Fibroblast of the aortic adventitia (primary cell): Measurements from ENCODE around the gene MGLL. TPM values are rescaled to one million over a fixed set of nuclear protein-coding genes. Genes with fewer than 3 reads are reported as not detected.

Experiments used
- DNase-seq: peaks from one replicate; pipeline ENCODE4 v3.0.0-alpha.2; 2010; ENCODE audit warnings: low read depth
- H3K4me3 ChIP-seq: 2 replicates; pipeline ENCODE4 v1.5.1; 2011; ENCODE audit warnings: low read depth, mild to moderate bottlenecking, control low read depth, low read length, moderate library complexity
- total RNA-seq: library from RNA; depleted of rRNA; stranded (reverse); fragments of >200 nt; gene quantifications from 2 replicates; pipeline ENCODE4 v1.2.3, GENCODE V29; 2012; ENCODE audit warnings: low replicate concordance
- TF ChIP-seq, protein P1 (sequence below): IDR thresholded peaks from 2 replicates; pipeline ENCODE4 v1.5.1; 2011; ENCODE audit warnings: mild to moderate bottlenecking, low read length, control low read depth, inconsistent platforms; ENCODE audit not compliant: insufficient read depth

MGLL gene
- total RNA-seq, 1 donor = 25.8 TPM

DNA sequence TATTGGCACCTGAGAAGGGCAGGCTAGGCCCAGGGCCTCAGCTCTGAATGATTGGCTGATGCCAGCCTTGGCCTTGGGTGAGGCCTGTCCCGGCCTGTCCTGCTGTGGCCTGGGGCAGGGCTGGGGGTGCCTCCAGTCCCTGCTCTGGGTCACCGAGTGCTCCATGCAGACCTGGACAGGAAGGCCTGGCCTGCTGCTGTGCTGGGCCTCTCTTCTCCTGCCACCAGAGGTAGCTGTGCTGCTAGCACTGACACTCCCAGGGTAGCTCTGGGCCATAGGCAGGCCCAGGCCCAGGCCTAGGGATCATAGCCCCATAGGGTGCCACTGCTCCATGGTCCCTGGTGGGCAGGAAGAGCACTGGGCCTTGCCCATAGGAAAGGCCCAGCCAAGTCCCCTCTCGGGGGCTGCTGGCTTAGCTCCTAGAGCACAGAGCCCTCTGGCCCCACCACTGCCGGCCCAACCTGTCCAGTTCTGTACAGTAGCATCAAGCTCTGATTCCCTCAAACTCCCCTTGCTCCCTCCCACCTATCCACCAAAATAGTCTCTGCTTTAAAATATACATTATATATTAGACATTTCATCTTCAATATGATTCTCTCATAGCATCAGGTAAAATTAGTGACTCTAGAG lies 131.4 kb downstream of the MGLL start:
- H3K4me3 ChIP-seq = no peak overlapping the region
- TF ChIP-seq, protein P1, sequence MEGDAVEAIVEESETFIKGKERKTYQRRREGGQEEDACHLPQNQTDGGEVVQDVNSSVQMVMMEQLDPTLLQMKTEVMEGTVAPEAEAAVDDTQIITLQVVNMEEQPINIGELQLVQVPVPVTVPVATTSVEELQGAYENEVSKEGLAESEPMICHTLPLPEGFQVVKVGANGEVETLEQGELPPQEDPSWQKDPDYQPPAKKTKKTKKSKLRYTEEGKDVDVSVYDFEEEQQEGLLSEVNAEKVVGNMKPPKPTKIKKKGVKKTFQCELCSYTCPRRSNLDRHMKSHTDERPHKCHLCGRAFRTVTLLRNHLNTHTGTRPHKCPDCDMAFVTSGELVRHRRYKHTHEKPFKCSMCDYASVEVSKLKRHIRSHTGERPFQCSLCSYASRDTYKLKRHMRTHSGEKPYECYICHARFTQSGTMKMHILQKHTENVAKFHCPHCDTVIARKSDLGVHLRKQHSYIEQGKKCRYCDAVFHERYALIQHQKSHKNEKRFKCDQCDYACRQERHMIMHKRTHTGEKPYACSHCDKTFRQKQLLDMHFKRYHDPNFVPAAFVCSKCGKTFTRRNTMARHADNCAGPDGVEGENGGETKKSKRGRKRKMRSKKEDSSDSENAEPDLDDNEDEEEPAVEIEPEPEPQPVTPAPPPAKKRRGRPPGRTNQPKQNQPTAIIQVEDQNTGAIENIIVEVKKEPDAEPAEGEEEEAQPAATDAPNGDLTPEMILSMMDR = peak; percentile 86
- peak; percentile 75 for DNase-seq

DNA sequence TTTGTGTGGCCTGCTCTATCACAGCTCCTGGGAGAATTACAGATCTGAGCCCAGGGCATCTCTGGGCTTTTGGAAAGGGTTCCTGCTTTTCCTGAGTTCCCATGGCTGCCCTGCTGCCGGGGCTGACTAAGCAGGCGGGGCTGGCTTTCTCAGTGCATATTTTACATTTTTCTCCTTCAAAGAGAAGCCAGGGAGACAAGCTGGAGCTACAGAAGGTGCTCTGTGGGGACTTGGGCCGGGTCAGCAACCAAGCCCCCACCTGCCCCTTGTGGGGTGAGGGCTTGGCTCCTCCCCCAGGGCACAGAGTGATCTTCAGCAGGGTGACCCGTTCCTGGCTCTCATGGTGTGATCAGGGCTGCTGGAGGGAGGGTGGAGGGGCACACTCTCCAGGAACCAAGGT lies 132.2 kb downstream of the MGLL start:
- TF ChIP-seq, protein P1 = no peak
- DNase-seq = peak; percentile 81
- no peak overlapping the region for H3K4me3 ChIP-seq

DNA sequence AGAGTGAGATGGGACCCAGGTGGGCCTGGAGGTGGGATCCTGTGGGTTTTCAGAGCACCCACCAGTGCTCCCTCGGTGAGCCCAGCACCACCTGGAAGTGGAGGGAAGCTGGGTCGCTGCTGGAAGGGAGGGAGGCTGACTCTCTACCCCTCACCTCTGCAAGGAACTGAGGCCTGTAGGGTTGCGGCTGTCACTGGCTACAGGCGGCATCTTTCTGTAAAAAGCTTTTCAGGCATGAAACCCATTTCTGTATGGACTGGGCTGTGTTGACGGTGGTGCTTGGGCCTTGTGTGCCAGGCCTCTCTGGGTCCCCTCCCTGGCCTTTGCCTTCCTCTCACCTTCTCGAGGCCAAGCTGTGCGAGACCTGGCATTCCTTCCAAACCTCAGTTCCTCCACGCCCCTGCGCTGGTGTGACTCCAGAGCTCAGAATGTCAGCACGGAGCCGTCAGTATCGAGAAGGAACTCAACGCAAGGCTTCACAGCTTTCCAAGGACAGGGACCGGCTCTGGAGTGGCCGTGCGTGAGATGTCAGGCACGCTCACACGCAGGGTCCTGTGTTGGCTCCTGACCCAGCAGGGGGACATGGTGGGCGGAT lies 133.0 kb downstream of the MGLL start:
- no peak overlapping the region for H3K4me3 ChIP-seq
- TF ChIP-seq, protein P1 = no peak
- DNase-seq = no peak

DNA sequence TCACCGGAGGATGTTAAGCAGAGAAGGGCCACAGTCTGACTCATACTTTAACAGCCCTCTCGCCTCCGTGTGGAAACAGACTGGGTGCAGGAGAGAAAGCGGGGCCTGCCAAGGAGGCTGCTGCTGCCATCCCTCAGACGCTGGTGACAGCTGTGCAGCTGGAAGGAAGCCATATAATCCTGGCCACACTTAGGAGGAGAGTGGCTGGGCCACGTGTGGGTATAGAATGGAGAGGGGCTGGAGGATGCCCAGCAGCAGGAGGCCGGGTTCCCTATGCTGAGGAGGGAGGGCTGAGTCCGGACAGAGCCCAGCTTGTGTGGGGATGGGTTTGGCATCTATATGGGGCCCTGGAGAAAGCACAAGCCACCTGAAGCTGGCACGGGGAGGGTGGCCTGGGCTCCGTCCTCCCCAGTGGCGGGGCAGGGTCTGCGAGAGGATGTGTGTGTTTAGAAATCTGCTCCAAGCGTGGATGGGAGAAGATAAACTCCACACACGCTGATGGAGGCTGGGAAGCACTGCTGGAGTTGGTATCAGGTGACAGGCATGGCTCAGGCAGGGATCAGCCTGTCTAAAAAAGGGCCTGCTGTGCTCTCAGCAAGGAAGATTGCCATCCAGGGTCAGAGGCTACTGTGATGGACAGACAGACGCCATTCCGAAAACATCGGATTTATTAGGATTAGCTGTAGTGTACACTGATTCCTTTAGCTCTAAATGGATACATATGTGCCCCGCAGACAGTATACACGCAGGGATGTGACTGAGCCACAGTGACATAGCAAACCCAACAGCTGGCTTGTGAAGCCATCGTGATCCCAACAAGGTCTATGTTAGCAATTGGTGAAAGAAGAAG lies 133.7 kb downstream of the MGLL start:
- no peak overlapping the region for H3K4me3 ChIP-seq
- TF ChIP-seq, protein P1 = no peak
- no peak for DNase-seq

DNA sequence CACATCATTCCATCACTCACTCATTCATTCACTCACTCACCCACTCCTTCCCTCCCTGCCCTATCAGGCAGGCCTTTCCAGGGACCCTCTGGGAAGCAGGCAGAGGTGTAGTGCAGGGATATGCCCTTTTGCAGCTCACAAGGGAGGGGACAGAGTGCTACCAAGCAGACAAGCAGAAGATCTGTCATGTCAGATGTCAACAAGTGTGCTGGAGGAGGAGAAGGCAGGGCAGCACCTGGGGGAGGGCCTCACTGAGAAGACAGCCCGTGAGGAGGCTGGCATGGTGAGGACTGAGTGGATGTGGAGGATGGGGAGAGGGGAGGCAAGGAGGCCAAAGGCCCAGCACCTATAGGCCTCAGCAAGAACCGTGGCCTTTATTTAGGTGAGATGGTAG lies 134.3 kb downstream of the MGLL start:
- TF ChIP-seq, protein P1 = no peak
- no peak overlapping the region for H3K4me3 ChIP-seq
- DNase-seq = no peak

DNA sequence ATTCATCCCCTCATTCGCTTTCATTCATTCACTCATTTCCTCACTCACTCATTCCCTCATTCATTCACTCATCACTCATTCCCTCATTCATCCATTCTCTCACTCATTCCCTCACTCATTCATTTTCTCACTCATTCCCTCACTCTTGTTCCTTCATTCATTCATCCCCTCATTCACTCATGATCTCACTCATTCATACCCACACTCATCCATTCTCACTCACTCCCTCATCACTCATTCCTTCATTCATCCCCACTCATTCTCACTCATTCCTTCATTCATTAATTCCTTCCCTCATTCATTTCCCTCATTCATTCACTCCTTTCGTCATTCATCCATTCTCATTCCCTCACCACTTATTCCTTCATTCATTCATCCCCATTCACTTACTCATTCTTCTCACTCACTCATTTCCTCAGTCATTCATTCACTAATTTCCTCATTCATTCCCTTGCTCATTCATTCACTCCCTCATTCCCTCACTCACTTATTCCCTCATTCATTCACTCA lies 135.0 kb downstream of the MGLL start:
- H3K4me3 ChIP-seq = no peak overlapping the region
- DNase-seq = no peak
- TF ChIP-seq, protein P1 = no peak
